ENCODE measurements around the gene ALDH3A2.

Gene ALDH3A2

DNA sequence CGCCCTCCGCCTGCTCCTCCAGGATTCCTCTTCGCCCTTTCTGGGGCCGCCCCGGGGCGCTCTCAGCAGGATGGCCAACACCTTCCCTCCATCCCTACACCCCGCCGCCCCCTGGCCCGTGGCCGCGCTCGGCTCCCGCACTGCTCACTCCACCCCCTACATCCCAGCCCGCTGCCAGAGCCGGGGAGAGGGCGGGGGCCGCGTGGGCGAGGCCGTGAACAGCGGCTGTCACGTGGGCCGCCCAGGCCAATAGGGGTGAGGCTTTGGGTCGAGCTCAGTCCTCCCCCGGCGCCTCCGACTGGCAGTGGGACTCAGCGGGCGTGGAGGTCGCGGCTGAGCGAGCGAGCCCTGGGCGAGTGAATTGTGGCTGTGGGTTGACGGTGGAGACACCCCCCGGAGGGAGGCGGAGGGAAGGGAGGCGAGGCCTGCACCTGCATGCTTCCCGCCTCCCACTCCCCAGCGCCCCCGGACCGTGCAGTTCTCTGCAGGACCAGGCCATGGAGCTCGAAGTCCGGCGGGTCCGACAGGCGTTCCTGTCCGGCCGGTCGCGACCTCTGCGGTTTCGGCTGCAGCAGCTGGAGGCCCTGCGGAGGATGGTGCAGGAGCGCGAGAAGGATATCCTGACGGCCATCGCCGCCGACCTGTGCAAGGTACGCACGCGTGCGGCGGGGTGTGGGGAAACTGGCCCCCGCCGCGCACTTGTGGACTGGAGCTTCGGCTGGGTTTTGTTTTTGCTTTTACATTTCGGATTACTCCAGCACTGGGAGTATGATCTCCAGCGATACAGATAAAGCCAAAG, at the start of gene ALDH3A2:
Gene ALDH3A2, plus strand, starts transcription at position 277 of the 799 bp plus-strand sequence. Its CDS starts 221 bp downstream, at position 498.
- TF ChIP-seq JUND (IDR thresholded peaks at IDR 0.05; ENCODE audit: low read depth): no peak
- DNase-seq (ENCODE audit: low read depth in 1 of 2, low spot score in 1 of 2): peak; percentile 98 to 99
- in situ Hi-C loops (cut with HindIII; ENCODE audit: low pct_unique_long_range_greater_than_20kb, low sequenced_read_pairs): no loop called here

DNA sequence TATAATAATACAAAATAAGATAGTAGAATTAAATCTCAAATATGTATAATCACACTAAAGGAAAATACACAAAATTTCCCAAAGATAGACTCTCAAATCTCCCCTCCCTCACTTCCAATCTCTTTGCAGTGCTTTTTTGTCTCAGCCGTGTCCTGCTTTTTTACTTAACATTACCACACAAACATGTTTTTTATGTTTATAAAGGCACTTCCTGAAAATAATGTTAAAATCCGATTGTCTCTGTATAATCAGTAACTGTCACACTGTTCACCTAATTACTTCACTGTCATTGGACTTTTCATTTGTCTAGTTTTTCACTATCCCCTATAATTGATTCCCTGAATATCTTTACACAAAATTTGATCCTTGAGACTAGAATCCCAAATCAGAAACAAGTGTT, 38.2 kb upstream of the ALDH3A2 start:
- DNase-seq (ENCODE audit: low read depth in 1 of 2, low spot score in 1 of 2): no peak
- in situ Hi-C loops (cut with HindIII; ENCODE audit: low pct_unique_long_range_greater_than_20kb, low sequenced_read_pairs): no loop called here
- no peak for TF ChIP-seq JUND (IDR thresholded peaks at IDR 0.05; ENCODE audit: low read depth)

DNA sequence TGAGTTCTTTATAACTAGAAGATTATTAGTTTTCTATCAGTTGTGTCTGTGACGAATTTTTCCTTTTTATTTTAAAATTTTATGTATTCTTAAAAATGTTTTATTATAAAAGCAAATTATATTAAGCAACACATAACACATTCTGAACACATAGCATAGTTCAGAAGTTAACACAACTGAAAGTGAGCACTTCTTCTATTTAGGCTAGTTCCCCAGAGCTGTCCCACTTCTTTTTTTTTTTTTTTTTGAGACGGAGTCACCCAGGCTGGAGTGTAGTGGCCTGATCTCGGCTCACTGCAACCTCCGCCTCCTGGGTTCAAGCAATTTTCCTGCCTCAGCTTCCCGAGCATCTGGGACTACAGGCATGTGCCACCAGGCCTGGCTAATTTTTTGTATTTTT, 37.7 kb upstream of the ALDH3A2 start:
- in situ Hi-C loops (cut with HindIII; ENCODE audit: low pct_unique_long_range_greater_than_20kb, low sequenced_read_pairs): no loop called here
- no peak for TF ChIP-seq JUND (IDR thresholded peaks at IDR 0.05; ENCODE audit: low read depth)
- no peak for DNase-seq (ENCODE audit: low read depth in 1 of 2, low spot score in 1 of 2)

DNA sequence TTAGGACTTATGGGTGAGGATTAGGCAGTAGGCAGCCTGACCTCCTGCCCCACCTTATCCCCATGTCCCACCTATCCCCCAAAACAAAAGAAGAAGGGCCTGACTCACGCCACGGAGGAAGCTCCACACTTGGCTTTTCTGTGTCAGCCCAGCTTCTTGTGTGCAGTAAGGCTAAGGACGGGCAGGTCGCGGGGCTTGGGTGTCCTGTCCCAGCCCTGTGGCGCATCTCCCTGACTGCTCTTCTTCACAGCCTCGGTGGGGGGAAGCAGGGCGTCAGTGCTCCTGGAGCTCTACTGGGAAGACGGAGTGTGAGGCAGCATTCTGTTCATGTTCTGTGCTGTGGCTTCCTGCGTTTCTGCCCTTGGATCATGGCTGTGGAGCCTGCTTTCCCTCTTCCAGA, 34.6 kb upstream of the ALDH3A2 start:
- in situ Hi-C loops (cut with HindIII; ENCODE audit: low pct_unique_long_range_greater_than_20kb, low sequenced_read_pairs): no loop called here

DNA sequence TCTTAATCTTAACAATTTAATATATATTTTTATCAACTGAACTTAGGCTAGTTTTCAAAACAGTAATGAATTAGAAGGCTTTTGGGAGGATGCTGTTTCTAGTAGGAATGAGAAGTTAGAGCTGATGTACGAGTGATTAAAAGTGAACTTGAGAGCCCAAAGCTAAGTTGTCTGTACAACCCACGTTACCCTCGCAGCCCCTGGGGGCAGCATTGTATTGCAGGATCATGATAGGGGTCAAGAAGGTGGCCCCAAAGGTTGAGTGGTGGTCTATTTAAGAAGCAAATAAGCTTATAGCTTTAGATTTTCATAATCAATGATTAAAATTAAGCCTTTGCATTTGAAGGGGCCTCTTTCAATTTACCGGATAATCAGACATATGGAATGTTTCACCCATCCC, 33.7 kb upstream of the ALDH3A2 start:
- no peak for DNase-seq (ENCODE audit: low read depth in 1 of 2, low spot score in 1 of 2)
- TF ChIP-seq JUND (IDR thresholded peaks at IDR 0.05; ENCODE audit: low read depth): no peak
- in situ Hi-C loops (cut with HindIII; ENCODE audit: low pct_unique_long_range_greater_than_20kb, low sequenced_read_pairs): no loop called here

More for the DNA sequence above, 34.6 kb upstream of the ALDH3A2 start:
- no peak for DNase-seq (ENCODE audit: low read depth in 1 of 2, low spot score in 1 of 2)
- no peak for TF ChIP-seq JUND (IDR thresholded peaks at IDR 0.05; ENCODE audit: low read depth)

DNA sequence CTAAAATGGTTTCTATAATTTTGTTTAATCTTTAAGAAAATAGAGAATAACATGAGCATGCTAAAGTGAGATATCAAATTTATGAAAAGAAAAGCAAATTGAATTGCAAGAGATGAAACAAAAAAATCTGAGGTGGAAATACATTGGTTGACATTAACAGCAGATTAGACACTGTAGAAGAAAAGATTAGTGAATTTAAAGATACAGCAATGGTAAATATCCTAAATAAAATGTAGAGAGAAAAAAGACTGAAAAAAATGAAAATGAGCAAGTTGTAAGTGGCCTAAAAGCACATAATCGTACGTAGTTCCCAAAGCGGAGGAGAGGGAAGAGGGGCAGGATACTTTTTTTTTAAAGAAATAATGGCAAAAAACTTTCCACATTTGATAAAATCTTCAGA, 30.5 kb upstream of the ALDH3A2 start:
- TF ChIP-seq JUND (IDR thresholded peaks at IDR 0.05; ENCODE audit: low read depth): no peak
- DNase-seq (ENCODE audit: low read depth in 1 of 2, low spot score in 1 of 2): no peak
- in situ Hi-C loops (cut with HindIII; ENCODE audit: low pct_unique_long_range_greater_than_20kb, low sequenced_read_pairs): no loop called here

DNA sequence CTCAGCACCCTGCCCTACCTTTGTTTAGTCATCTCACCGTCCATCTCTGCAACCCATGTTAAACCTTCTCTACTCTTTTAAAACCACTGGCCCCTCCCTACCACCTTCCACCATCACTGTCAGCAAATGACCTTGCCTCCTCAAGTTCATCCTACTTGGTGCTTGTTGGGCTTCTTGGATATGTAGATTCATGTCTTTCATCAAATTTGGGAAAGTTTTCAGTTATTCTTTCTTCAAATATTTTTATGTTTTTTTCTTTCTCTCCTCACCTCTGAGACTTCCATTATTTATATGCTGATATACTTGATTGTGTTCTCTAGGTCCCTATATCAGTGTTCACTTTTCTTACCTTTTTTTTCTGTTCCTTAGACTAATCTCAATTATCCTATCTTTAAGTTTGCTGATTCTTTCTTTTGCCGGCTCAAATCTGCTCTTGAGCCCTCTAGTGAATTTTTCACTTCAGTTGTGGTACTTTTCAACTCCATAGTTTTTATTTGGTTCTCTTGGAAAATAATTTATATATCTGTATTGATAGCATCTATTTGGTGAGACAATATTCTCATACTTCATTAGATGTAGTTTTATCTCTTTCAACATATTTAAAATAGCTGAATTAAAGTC, 28.7 kb upstream of the ALDH3A2 start:
- TF ChIP-seq JUND (IDR thresholded peaks at IDR 0.05; ENCODE audit: low read depth): no peak
- in situ Hi-C loops (cut with HindIII; ENCODE audit: low pct_unique_long_range_greater_than_20kb, low sequenced_read_pairs): no loop called here
- no peak for DNase-seq (ENCODE audit: low read depth in 1 of 2, low spot score in 1 of 2)

DNA sequence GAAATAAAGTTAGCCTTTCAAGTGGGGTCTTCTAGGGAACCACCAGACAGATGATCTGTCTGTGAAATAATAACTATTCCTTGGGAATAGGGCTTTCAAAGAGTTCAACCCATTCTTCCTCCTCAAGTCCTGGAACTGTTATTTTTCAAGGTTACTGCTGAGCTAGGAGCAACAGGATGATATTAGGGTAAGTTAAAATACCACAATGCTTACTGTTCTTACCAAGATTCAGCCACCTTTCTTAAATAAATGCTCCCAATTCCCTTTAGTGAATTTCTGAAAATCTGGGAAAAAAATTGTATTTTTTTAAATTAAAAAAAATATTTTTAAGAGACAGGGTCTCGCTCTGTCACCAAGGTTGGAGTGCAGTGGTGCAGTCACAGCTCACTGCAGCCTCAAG, 26.9 kb upstream of the ALDH3A2 start:
- DNase-seq (ENCODE audit: low read depth in 1 of 2, low spot score in 1 of 2): no peak
- TF ChIP-seq JUND (IDR thresholded peaks at IDR 0.05; ENCODE audit: low read depth): no peak
- in situ Hi-C loops (cut with HindIII; ENCODE audit: low pct_unique_long_range_greater_than_20kb, low sequenced_read_pairs): no loop called here

DNA sequence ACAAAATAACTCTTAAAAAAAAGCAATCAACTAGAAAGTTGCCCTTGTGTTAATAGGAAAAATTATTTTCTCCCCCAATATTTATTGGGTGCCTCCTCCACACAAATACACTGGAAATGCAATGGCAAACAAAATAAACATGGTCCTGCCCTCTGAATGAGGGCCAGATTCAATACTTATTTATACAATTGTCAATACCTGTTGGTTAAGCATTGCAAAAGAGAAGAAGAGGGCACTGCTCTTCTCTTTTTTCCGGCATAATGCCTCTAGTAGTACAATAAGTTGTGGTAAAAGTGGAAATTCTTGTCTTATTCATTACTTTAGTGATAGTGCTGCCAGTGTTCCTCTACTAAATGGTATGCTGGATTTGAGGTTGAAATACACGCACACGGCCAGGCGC, 22.5 kb upstream of the ALDH3A2 start:
- in situ Hi-C loops (cut with HindIII; ENCODE audit: low pct_unique_long_range_greater_than_20kb, low sequenced_read_pairs): no loop called here
- no peak for DNase-seq (ENCODE audit: low read depth in 1 of 2, low spot score in 1 of 2)
- no peak for TF ChIP-seq JUND (IDR thresholded peaks at IDR 0.05; ENCODE audit: low read depth)

DNA sequence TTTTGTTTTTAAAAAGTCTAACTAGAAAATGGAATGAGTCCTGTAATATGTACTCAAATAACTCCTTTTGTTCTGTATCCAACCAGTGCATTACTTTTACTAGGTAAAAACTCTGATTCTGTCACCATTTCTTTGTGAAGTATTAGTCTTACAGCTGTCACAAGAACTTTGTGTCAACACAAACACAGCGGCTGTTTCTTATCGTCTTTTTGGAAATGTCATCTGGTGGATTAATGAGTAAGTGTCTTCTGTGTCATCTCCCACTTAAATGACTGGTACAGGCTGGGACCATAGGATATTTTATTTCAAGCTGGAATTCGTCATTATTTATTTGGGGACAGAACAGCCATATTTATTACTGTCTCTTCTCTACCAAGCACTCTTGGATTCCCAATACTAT, 19.1 kb upstream of the ALDH3A2 start:
- DNase-seq (ENCODE audit: low read depth in 1 of 2, low spot score in 1 of 2): no peak
- no peak for TF ChIP-seq JUND (IDR thresholded peaks at IDR 0.05; ENCODE audit: low read depth)
- in situ Hi-C loops (cut with HindIII; ENCODE audit: low pct_unique_long_range_greater_than_20kb, low sequenced_read_pairs): no loop called here

DNA sequence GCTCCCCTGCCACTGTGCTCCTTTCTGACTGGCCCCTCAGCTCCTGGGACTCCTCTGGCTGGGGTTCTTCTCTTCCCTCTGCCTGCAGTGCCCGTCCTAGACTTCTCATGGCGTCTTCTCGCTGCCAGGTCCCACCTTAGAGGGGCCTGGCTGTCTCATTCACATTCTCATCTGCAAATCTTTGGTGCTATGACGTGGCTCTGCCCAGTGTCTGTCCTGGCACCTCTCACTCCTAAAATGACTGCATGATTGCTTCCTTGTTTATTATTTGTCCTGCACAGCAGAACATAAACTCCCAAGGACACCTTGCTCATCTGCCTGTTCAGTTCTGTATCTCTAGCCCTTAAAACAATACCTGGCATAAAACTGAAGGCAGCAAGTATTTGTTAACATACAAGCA, 18.5 kb upstream of the ALDH3A2 start:
- in situ Hi-C loops (cut with HindIII; ENCODE audit: low pct_unique_long_range_greater_than_20kb, low sequenced_read_pairs): no loop called here
- no peak for DNase-seq (ENCODE audit: low read depth in 1 of 2, low spot score in 1 of 2)
- no peak for TF ChIP-seq JUND (IDR thresholded peaks at IDR 0.05; ENCODE audit: low read depth)

DNA sequence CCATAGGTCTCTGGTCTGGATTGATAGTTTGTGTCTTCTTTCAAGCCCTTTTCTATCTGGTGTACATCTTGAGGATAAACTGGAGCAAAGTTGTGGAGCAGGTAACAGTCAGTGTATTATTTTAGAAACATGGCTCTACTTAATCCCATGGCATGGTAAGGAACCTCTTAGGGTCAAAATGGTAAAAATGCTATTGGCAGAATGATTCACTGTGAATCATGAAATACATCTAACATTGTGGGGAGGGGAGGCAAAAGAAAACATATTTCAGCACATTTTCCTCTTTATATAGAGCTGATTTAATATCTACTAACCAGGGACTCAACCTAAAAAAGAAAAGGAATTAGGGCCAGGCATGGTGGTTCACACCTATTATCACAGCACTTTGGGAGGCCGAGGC, 17.9 kb upstream of the ALDH3A2 start:
- TF ChIP-seq JUND (IDR thresholded peaks at IDR 0.05; ENCODE audit: low read depth): no peak
- DNase-seq (ENCODE audit: low read depth in 1 of 2, low spot score in 1 of 2): no peak
- in situ Hi-C loops (cut with HindIII; ENCODE audit: low pct_unique_long_range_greater_than_20kb, low sequenced_read_pairs): no loop called here

DNA sequence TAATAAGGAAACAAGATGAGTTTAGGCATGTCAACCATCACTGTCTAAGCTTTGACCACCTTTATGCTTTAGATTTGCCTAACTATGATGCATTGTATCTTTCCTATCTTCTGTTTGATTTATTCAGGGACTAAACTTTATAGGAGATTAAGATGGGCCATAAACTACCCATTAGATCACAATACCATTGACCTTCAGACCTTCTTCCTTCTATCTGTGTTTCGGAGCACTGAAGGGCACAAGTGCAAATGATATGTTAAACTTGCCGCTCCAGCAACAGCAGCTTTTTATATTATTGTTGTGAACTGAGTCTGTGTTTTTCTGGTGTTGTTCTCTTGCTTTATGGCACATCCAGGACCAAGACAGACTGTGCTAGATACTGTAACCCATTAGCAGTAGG, 16.6 kb upstream of the ALDH3A2 start:
- DNase-seq (ENCODE audit: low read depth in 1 of 2, low spot score in 1 of 2): no peak
- TF ChIP-seq JUND (IDR thresholded peaks at IDR 0.05; ENCODE audit: low read depth): no peak
- in situ Hi-C loops (cut with HindIII; ENCODE audit: low pct_unique_long_range_greater_than_20kb, low sequenced_read_pairs): no loop called here

All from T47D (cell line).